ENCODE data around the gene SYTL3. TPM values are rescaled to one million over a fixed set of nuclear protein-coding genes. Genes with fewer than 3 reads are reported as not detected.
"Not testable (repeated sequence)": the region's sequence is repeated elsewhere in the genome, so short reads cannot be mapped to it uniquely, and the experiment has no call there.

SYTL3 gene
- total RNA-seq, 1 experiment from 2014 or later: 3.1 TPM

GRCh38 chr6:158621694-158622544, 27.9 kb upstream of the SYTL3 start:
- no peak for DNase-seq (ENCODE audit: low spot score)
- in situ Hi-C loops (cut with HindIII; ENCODE audit: low sequenced_read_pairs): no loop called here

DNA sequence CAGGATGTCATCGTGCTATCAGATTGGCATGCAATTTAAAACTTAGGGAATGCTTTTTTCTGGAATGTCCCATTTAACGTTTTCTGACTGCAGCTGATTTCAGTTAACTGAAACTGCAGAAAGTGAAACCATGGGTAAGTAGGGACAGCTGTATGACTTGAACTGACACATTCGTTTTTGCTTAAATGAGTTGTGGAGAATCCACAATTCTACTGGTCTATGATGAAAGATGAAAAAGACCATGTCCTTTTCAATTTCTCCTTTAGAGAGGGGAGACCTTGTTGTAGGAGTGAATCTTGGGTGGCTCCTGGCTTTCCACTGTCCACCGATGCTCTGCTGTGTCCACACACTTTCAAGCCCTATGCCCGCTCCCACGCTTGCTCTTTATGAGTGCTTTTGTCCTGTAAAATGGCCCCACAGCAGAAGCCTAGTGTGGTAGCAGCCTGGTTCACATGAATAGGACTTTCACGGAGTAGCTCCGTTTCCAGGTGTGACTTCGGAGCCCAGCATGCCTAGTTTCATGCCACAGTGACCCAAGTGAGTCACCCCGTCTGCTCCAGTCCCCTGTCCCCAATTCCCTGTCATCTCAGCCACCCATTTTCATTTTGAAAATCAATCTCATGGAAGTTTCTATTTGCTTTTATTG, 27.2 kb upstream of the SYTL3 start:
- no peak for DNase-seq (ENCODE audit: low spot score)
- in situ Hi-C loops (cut with HindIII; ENCODE audit: low sequenced_read_pairs): no loop called here

DNA sequence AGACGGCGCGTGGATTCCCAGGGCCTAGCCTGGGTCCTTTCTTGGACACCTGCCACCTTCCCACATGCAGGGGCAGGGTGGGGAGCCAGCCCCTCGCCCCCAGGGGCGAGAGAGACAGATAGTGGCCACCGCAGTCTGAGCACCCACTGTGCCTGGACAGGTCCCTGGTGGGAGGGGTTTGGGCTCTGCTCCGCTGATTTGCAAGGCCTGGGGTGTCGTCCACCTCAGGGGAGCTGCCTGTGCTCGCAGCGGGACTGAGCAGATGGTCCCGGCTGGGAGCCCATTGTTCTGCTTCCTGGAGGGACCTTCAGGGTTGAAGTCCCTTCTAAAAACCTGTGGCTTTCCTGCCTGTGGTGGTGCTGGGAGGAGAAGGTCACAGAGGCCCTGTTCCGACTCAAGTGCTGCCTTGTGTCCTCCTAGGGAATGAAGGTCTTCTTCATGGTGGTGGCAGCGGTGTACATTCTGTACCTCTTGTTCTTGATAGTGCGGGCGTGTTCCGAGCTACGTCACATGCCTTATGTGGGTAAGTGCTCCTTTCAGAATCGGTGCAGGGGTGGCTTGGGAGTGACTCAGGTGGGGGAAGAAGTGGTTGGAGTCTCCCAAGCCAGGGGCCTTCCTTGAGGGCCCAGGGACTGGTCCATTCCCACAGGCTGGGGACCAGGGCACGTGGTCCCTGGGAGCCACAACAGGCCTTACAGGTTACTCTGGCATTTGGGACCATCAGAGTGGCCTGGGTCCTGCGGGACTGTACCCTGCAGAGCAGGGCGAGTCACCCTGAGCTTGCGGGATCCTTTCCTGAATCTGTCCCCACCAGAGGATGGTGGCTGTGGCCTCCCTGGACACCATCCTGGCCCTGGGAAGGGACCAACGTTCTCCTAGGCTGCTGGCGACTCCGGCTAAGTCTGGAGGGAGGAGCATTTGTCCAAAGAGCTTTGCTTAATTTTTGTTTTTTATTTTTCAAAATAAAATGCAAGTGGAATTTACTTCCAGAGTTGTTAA, 24.9 kb upstream of the SYTL3 start:
- DNase-seq (ENCODE audit: low spot score): no peak
- in situ Hi-C loops (cut with HindIII; ENCODE audit: low sequenced_read_pairs): no loop called here

- no peak for DNase-seq (ENCODE audit: low spot score)
- in situ Hi-C loops (cut with HindIII; ENCODE audit: low sequenced_read_pairs): no loop called here
Observed at GRCh38 chr6:158625881-158626305, 24.0 kb upstream of the SYTL3 start.

DNA sequence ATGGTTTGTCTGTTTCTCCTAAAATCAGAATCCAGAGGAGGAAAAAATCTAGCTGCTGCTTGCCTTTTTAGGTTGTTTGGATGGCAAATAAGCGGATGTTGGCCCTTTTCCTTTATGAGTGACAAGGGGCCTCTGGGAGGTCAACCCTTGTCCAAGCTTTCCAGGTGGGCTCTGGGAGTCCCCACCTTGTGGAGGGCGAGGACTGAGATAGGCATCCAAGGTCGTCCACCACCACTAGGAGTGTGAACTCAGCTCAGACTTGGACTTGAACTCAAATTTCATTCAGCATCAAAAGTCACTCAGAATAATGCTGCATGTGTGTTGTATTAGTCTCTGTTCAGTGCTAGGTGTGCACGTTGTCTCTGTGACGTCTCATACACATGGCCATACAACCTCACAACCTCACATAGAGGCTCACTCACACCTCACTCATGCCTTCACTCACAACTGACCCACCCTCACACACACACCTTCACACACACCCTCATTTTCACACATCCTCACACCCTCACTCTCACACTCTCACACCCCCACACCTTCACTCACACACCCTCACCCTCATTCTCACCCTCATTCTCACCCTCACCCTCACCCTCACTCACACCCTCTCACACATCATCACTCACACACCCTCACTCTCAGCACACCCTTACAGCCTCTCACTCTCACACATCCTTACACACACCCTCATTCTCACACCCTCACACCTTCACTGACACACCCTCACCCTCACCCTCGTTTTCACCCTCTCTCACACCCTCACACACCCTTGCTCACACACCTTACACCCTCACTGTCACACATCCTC, 23.3 kb upstream of the SYTL3 start:
- in situ Hi-C loops (cut with HindIII; ENCODE audit: low sequenced_read_pairs): no loop called here
- no peak for DNase-seq (ENCODE audit: low spot score)

DNA sequence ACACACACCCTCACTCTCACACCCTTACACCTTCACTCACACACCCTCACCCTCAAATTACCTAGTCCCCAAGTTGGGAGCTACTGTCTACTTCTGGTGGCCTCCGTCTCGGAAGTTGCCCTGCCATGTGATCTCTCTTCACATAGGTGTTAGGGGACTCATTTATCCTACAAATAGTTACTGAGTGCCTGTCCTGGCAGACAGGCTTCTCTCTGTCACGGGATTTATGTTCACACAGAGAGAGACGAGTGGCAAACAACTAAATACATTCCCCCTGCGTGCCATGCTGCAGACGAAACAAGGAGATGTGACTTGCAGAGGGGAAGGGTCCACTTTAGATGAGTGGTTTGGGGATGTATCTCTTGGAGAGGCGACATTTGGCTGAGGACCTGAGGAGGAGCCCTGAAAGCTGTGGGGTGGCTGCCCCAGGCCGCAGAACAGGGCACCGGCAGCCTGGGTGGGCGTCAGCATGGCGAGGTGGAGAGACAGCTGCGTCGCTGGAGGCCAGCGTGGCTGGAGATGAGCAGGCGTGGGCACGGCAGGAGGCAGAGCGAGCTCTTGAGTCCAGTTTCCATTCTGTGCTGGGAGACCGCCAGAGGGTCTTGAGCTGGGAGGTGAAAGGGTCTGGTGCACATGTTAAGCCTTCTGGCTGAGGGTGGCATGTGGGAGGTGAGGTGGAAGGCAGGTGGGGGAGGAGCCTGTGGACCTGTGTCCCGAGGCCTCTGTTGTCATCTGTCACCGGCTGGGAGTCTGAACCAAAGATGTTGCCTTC, 22.5 kb upstream of the SYTL3 start:
- DNase-seq (ENCODE audit: low spot score): no peak
- in situ Hi-C loops (cut with HindIII; ENCODE audit: low sequenced_read_pairs): no loop called here

GRCh38 chr6:158627940-158628211, 22.0 kb upstream of the SYTL3 start:
- no peak for DNase-seq (ENCODE audit: low spot score)
- in situ Hi-C loops (cut with HindIII; ENCODE audit: low sequenced_read_pairs): no loop called here

DNA sequence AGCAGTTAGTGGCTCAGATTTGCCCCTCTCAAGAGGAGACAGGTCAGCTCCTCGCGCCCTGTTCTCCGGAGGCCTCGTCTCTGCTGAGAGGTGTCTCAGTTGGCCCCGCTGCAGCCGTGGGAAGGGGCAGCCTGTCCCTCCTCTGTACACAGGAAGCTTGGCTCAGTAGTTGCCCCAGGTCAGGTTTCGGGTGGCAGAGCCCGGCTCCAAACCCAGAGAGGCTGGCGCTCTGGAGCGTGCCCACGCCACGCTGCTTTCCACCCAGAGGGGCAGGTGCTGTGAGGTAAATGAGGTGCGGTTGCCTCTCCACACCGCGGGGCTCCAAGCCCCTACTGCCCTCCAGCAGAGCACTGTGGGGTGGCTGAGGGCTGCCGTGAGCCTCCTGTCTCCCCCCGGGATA, 21.3 kb upstream of the SYTL3 start:
- DNase-seq (ENCODE audit: low spot score): no peak
- in situ Hi-C loops (cut with HindIII; ENCODE audit: low sequenced_read_pairs): no loop called here

DNA sequence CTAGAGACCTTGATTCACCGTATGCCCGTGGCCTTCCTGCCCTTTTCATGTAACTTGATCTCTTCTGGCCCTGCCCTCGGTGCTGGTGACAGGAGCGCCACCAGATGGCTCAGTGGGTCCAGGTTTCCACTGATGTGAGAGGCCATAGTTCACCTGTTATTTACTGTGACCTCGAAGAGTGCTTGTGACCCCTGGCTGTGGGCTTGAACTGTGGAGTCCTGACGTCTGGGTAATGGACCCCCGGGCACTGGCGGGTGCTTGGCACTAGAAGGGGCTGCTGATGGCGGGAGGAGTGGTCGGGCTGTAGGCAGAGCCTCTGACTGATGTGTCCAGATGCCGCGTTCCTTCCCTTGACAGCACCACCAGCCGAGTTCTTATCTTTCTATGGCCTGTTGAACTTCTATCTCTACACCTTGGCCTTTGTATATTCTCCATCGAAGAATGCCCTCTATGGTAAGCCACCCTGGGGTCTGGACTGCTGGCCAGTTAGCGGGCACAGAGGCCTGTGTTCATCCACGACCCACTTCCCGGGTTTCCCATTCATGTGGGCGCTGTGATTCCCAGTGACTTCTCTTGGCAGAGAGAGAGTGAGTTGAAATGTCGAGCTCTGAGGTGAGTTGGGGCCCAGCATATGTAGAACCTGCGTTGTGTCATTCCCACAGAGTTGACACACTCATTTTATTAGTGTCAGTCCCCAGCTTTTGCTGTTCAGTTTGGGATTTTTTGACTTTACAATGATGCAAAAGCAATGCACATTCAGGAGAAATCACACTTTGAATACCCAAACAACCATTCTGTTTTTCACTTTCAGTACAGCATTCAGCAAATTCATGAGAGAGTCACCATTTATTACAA, 20.3 kb upstream of the SYTL3 start:
- DNase-seq (ENCODE audit: low spot score): no peak
- in situ Hi-C loops (cut with HindIII; ENCODE audit: low sequenced_read_pairs): no loop called here

DNA sequence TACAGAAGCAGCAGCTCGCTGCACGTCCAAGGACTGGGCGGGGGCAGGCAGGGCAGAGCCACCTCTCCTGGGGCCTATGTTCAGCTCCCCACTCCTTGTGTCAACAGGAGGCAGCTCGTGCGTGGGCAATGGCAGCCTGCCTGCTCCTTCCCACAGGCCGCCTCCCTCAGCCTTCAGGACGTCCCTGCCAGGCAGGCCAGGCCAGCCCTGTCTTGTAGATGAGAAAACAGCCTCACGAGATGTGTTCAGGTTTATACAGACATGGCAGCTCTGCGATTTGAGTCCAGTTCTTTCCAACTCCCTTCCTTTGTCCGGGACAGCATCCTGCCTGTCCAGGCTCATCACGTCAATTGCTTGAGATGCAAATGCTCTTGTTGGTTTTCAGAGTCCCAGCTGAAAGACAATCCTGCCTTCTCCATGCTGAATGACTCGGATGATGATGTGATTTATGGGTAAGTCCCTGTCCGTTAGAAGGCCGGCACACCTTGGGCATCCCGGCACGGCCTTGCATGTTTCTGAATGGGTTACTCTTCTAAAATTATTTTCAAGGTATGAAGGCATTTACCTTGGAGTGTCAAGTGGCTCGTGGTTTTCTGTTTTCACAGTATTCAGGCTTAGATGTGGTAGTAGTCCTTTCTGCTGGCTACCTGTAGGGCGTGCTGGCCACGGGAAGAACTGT, 18.8 kb upstream of the SYTL3 start:
- no peak for DNase-seq (ENCODE audit: low spot score)

GRCh38 chr6:158631678-158632537, 17.9 kb upstream of the SYTL3 start:
- in situ Hi-C loops (cut with HindIII; ENCODE audit: low sequenced_read_pairs): no loop called here
- DNase-seq (ENCODE audit: low spot score): no peak

More for the DNA sequence above, 18.8 kb upstream of the SYTL3 start:
- in situ Hi-C loops (cut with HindIII; ENCODE audit: low sequenced_read_pairs): no loop called here

DNA sequence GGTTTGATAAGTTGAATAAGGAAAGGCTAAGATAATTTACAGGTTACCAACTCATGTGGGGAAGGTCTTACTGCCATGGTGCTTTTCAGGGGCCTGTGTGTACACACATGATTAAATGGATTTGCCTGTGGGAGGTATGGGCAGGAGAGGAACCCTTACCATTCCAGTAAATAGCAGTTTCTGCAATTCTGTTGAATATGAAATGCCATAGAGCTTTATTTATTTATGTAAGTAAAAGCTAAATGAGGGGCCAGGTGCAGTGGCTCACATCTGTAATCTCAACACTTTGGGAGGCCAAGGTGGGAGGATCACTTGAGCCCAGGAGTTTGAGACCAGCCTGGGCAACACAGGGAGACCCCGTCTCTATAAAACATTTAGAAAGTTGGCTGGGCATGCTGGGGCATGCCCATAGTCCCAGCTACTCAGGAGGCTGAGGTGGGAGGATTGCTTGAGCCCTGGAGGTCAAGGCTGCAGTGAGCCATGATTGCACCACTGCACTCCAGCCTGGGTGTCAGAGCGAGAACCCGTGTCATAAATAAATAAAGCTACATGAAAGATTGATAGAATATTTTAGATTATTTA, 17.2 kb upstream of the SYTL3 start:
- in situ Hi-C loops (cut with HindIII; ENCODE audit: low sequenced_read_pairs): not testable (repeated sequence)

DNA sequence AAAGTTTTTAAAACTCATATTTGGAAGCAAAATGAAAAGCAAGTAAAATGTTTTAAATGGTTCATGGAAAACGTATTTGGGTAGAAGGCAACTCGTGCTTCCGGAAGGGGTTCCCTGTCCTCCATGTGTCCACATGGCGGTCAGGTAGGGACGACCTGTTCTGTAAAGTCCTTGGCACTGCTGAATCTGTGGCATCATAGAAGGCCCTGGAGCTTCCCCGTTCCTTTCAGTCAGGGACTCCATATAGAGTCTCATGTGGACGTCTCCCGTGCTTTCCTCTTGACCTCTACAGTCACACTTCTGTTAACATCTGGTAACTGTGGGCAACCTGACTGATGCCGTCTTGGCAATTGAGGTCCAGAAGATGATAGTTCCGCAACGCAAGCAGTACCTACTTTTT, 16.7 kb upstream of the SYTL3 start:
- DNase-seq (ENCODE audit: low spot score): no peak
- in situ Hi-C loops (cut with HindIII; ENCODE audit: low sequenced_read_pairs): no loop called here

More for the DNA sequence above, 17.2 kb upstream of the SYTL3 start:
- not testable (repeated sequence) for DNase-seq (ENCODE audit: low spot score)

DNA sequence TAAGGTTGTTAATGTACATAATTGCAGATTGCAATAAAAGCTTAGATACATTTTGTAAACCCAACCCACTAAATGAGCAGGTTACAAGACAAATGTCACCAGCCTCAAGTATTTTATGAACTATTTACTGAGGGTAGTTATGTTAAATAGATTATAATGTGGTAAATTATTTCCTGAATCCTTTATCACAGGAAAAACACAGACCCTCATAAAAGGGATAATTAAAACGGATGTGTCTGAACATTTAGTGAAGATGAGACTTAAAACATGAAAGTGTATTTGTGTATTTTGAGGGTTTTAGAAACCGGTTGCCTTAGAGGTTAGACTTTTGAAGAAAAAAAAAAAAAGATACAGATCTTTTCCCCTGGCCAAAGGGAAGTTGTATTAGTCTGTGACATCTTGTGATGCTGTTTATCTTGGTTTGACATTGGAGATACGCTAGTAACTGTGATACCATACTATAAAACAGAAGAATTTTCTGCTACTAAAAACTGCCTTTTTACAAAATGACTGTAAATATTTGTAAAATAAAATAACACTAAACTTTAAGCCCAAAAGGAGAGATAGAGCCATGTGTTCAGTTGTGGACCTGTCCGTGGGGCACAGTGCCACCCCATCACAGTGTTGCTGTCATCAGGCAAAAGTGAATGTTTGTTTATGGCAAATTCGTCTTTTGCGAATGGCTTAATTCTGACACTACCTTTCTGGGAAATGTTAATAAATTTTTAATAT, 15.0 kb upstream of the SYTL3 start:
- in situ Hi-C loops (cut with HindIII; ENCODE audit: low sequenced_read_pairs): no loop called here
- DNase-seq (ENCODE audit: low spot score): no peak

- in situ Hi-C loops (cut with HindIII; ENCODE audit: low sequenced_read_pairs): no loop called here
Observed at GRCh38 chr6:158635427-158636073, 14.3 kb upstream of the SYTL3 start.

More at GRCh38 chr6:158635427-158636073, 14.3 kb upstream of the SYTL3 start:
- no peak for DNase-seq (ENCODE audit: low spot score)
